GM12878 (cell line): ENCODE data around the gene GSTO1. TPM values are rescaled to one million over a fixed set of nuclear protein-coding genes. Genes with fewer than 3 reads are reported as not detected.
A peak's percentile ranks its signal among the peaks of the same experiment; 100 is the strongest.

Source experiments
- CBFB ChIP-seq: IDR thresholded peaks from 2 replicates; pipeline ENCODE4 v1.6.1; 2016; ENCODE audit warnings: antibody characterized with exemption, low read depth
- EED ChIP-seq: sonication (generic); IDR thresholded peaks from 2 replicates; pipeline ENCODE4 v1.6.1; 2016; ENCODE audit warnings: antibody characterized with exemption, low read depth
- EGR1 ChIP-seq, 2 experiments: IDR thresholded peaks; 1 replicate in 1 of 2; 2 replicates in 1 of 2; pipeline ENCODE4 v1.6.1; 2011 to 2012; ENCODE audit warnings: low read depth in 2 of 2, low read length in 2 of 2, borderline replicate concordance in 1 of 2, mild to moderate bottlenecking in 1 of 2, moderate library complexity in 1 of 2
- ESRRA ChIP-seq: IDR thresholded peaks from 2 replicates; pipeline ENCODE4 v1.6.1; 2012; ENCODE audit warnings: mild to moderate bottlenecking, low read length, improper control_type of control experiment
- IKZF2 ChIP-seq, 2 experiments: fragments of 450-650 bp; IDR thresholded peaks; 2 replicates each; pipeline ENCODE4 v1.6.1; 2017; ENCODE audit warnings: mild to moderate bottlenecking in 2 of 2, moderate library complexity in 2 of 2
- MEF2A ChIP-seq: IDR thresholded peaks from 2 replicates; pipeline ENCODE4 v1.6.1; 2011; ENCODE audit warnings: low read depth, mild to moderate bottlenecking, low read length, moderate library complexity; ENCODE audit not compliant: insufficient read depth
- NBN ChIP-seq: fragments of 450-650 bp; IDR thresholded peaks from 2 replicates; pipeline ENCODE4 v1.6.1; 2016
- NFYA ChIP-seq: IDR thresholded peaks from 2 replicates; pipeline ENCODE4 v1.6.1; 2011; ENCODE audit warnings: low read depth, mild to moderate bottlenecking, low read length, improper control_type of control experiment, borderline replicate concordance
- NR2C2 ChIP-seq: IDR thresholded peaks from 2 replicates; pipeline ENCODE4 v1.6.1; 2011; ENCODE audit warnings: borderline replicate concordance, low read depth; ENCODE audit not compliant: control insufficient read depth, insufficient read length
- PAX8 ChIP-seq: fragments of 450-650 bp; IDR thresholded peaks from 2 replicates; pipeline ENCODE4 v1.6.1; 2017; ENCODE audit warnings: mild to moderate bottlenecking, moderate library complexity
- POLR2A ChIP-seq: IDR thresholded peaks from 2 replicates; pipeline ENCODE4 v1.6.1; 2011; ENCODE audit warnings: low read depth, mild to moderate bottlenecking, low read length
- SMAD5 ChIP-seq: IDR thresholded peaks from 2 replicates; pipeline ENCODE4 v1.6.1; 2016; ENCODE audit warnings: antibody characterized with exemption, low read depth
- SMC3 ChIP-seq: IDR thresholded peaks from 2 replicates; pipeline ENCODE4 v1.6.1; 2011; ENCODE audit warnings: low read length, improper control_type of control experiment, borderline replicate concordance
- SPI1 ChIP-seq: IDR thresholded peaks from 2 replicates; pipeline ENCODE4 v1.6.1; 2011; ENCODE audit warnings: low read depth, mild to moderate bottlenecking, low read length, moderate library complexity, borderline replicate concordance; ENCODE audit not compliant: insufficient read depth
- SRF ChIP-seq, 2 experiments: IDR thresholded peaks; 2 replicates each; pipeline ENCODE4 v1.6.1; 2011; ENCODE audit warnings: low read depth in 2 of 2, low read length in 2 of 2, mild to moderate bottlenecking in 1 of 2, moderate library complexity in 1 of 2
- TBL1XR1 ChIP-seq: IDR thresholded peaks from 2 replicates; pipeline ENCODE4 v1.6.1; 2012; ENCODE audit warnings: low read depth, low read length, improper control_type of control experiment
- polyA plus RNA-seq, 11 experiments: library from polyadenylated mRNA; depleted of rRNA in 4 of 11; unstranded in 6 of 11; stranded (reverse) in 5 of 11; fragments of >200 nt; fragmentation: Nextera tagmentation in 4 of 11; fragmentation: Illumina TruSeq in 1 of 11; extraction: Ambion mirVana in 4 of 11; extraction: Trizol in 1 of 11; gene quantifications; 1 replicate in 1 of 11; 2 replicates in 10 of 11; pipeline versions ENCODE4 v1.2.1 to v1.2.3, GENCODE V29; 2011 to 2016; ENCODE audit warnings: inconsistent platforms in 2 of 11, missing spikeins in 2 of 11, low read depth in 1 of 11
- total RNA-seq, 4 experiments: library from RNA; depleted of rRNA in 3 of 4; stranded (reverse); fragments of >200 nt in 3 of 4; fragmentation: Illumina TruSeq in 1 of 4; extraction: Trizol in 1 of 4; gene quantifications; 2 replicates each; pipeline versions ENCODE4 v1.2.1 to v1.2.3, GENCODE V29; 2013 to 2021
- TF ChIP-seq, protein P1 (sequence below): fragments of 450-650 bp; IDR thresholded peaks from 2 replicates; pipeline ENCODE4 v1.6.1; 2017; ENCODE audit warnings: mild to moderate bottlenecking, moderate library complexity
- TF ChIP-seq, protein P2 (sequence below): fragments of 450-650 bp; conservative IDR thresholded peaks from 2 replicates; pipeline ENCODE4 v1.6.1; 2017; ENCODE audit warnings: mild to moderate bottlenecking, moderate library complexity
- TF ChIP-seq, protein P3 (sequence below): fragments of 450-650 bp; formaldehyde crosslinking; IDR thresholded peaks from 2 replicates; pipeline ENCODE4 v1.4.0; 2020; ENCODE audit warnings: mild to moderate bottlenecking, moderate library complexity

Gene GSTO1
- total and polyA plus RNA-seq, 10 of the 15 experiments (the other 5 are each of a cell fraction or from before 2014, with no cell fraction given): 53.1 to 197 (median 112) TPM

DNA sequence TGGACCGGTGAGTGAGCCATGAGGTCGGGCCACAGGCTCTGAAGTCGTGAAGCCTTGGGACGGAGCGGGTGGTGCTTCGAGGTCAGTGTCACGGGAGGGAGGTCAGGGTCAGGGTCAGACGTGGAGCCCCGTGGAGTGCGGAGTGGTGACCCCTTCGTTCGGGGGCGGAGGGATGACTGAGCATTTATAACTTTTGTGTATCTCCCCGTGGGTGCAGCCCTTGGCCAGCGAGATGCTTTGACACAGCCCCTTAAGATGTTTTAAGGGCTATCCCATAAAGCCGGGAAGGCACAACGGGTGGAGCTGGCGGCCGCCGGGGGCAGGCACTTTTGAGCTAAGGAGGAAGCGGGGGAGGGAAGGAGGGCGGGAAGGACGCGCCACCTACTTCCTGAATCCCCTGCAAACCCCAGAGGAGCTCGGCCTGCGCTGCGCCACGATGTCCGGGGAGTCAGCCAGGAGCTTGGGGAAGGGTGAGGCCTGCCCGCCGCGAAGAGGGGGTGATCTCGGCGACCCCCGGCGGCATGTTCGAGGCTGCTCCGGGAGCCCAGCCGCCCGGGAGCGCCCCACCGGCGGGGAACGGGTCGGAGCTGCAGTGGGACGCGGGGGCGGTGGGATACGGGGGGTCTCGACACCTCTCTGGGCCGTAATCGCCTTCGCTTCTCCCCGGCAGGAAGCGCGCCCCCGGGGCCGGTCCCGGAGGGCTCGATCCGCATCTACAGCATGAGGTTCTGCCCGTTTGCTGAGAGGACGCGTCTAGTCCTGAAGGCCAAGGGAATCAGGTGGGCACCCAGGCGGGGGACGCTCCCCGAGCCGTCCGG, at the start of gene GSTO1 (continued):
- TF ChIP-seq SMAD5: 0 out of 2 replicates have a peak, but pooled peaks have one; percentile 50
- TF ChIP-seq SPI1: peak; percentile 33; the same call in 1 of the 2 replicates
- no peak for TF ChIP-seq SRF (IDR thresholded peaks at IDR 0.05; ENCODE audit: low read depth in 2 of 2, low read length in 2 of 2)
- no peak for TF ChIP-seq ESRRA
- no peak for TF ChIP-seq MEF2A
- TF ChIP-seq EGR1 (IDR thresholded peaks at IDR 0.05; ENCODE audit: borderline replicate concordance in 1 of 2, low read depth in 2 of 2, low read length in 2 of 2): peak in 1 of 2 experiments; percentile 92; a peak in 2 of 3 replicates
- no peak; the same call in 1 of the 2 replicates for TF ChIP-seq NBN
- TF ChIP-seq NFYA: no peak
- TF ChIP-seq, protein P1, sequence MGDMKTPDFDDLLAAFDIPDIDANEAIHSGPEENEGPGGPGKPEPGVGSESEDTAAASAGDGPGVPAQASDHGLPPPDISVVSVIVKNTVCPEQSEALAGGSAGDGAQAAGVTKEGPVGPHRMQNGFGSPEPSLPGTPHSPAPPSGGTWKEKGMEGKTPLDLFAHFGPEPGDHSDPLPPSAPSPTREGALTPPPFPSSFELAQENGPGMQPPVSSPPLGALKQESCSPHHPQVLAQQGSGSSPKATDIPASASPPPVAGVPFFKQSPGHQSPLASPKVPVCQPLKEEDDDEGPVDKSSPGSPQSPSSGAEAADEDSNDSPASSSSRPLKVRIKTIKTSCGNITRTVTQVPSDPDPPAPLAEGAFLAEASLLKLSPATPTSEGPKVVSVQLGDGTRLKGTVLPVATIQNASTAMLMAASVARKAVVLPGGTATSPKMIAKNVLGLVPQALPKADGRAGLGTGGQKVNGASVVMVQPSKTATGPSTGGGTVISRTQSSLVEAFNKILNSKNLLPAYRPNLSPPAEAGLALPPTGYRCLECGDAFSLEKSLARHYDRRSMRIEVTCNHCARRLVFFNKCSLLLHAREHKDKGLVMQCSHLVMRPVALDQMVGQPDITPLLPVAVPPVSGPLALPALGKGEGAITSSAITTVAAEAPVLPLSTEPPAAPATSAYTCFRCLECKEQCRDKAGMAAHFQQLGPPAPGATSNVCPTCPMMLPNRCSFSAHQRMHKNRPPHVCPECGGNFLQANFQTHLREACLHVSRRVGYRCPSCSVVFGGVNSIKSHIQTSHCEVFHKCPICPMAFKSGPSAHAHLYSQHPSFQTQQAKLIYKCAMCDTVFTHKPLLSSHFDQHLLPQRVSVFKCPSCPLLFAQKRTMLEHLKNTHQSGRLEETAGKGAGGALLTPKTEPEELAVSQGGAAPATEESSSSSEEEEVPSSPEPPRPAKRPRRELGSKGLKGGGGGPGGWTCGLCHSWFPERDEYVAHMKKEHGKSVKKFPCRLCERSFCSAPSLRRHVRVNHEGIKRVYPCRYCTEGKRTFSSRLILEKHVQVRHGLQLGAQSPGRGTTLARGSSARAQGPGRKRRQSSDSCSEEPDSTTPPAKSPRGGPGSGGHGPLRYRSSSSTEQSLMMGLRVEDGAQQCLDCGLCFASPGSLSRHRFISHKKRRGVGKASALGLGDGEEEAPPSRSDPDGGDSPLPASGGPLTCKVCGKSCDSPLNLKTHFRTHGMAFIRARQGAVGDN: peak; percentile 76
- peak; percentile 69 to 72 for TF ChIP-seq IKZF2 (IDR thresholded peaks at IDR 0.05)
- TF ChIP-seq EED: peak; percentile 69
- TF ChIP-seq TBL1XR1: 0 out of 2 replicates have a peak, but pooled peaks have one; percentile 22
- TF ChIP-seq CBFB: peak; percentile 35; the same call in 1 of the 2 replicates
- TF ChIP-seq, protein P2, sequence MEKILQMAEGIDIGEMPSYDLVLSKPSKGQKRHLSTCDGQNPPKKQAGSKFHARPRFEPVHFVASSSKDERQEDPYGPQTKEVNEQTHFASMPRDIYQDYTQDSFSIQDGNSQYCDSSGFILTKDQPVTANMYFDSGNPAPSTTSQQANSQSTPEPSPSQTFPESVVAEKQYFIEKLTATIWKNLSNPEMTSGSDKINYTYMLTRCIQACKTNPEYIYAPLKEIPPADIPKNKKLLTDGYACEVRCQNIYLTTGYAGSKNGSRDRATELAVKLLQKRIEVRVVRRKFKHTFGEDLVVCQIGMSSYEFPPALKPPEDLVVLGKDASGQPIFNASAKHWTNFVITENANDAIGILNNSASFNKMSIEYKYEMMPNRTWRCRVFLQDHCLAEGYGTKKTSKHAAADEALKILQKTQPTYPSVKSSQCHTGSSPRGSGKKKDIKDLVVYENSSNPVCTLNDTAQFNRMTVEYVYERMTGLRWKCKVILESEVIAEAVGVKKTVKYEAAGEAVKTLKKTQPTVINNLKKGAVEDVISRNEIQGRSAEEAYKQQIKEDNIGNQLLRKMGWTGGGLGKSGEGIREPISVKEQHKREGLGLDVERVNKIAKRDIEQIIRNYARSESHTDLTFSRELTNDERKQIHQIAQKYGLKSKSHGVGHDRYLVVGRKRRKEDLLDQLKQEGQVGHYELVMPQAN: peak; percentile 47; the same call in 1 of the 2 replicates
- peak; percentile 94 for TF ChIP-seq POLR2A
- no peak for TF ChIP-seq NR2C2
- no peak for TF ChIP-seq SMC3
- TF ChIP-seq, protein P3, sequence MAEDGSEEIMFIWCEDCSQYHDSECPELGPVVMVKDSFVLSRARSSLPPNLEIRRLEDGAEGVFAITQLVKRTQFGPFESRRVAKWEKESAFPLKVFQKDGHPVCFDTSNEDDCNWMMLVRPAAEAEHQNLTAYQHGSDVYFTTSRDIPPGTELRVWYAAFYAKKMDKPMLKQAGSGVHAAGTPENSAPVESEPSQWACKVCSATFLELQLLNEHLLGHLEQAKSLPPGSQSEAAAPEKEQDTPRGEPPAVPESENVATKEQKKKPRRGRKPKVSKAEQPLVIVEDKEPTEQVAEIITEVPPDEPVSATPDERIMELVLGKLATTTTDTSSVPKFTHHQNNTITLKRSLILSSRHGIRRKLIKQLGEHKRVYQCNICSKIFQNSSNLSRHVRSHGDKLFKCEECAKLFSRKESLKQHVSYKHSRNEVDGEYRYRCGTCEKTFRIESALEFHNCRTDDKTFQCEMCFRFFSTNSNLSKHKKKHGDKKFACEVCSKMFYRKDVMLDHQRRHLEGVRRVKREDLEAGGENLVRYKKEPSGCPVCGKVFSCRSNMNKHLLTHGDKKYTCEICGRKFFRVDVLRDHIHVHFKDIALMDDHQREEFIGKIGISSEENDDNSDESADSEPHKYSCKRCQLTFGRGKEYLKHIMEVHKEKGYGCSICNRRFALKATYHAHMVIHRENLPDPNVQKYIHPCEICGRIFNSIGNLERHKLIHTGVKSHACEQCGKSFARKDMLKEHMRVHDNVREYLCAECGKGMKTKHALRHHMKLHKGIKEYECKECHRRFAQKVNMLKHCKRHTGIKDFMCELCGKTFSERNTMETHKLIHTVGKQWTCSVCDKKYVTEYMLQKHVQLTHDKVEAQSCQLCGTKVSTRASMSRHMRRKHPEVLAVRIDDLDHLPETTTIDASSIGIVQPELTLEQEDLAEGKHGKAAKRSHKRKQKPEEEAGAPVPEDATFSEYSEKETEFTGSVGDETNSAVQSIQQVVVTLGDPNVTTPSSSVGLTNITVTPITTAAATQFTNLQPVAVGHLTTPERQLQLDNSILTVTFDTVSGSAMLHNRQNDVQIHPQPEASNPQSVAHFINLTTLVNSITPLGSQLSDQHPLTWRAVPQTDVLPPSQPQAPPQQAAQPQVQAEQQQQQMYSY: no peak
- TF ChIP-seq PAX8: no peak
